HG02623 (cell line): ENCODE data around the gene PARP3.

Experiments used
- ATAC-seq: cut with Tn5 transposase; IDR thresholded peaks from one replicate; pipeline ENCODE4 v1.9.1; 2021; ENCODE audit warnings: moderate library complexity; ENCODE audit not compliant: unreplicated experiment

PARP3 gene

GRCh38 chr3:51947215-51947900 lies 5.2 kb downstream of the PARP3 start:
- no peak for ATAC-seq

GRCh38 chr3:51948016-51948580 lies 5.9 kb downstream of the PARP3 start:
- no peak for ATAC-seq

GRCh38 chr3:51949121-51949520 lies 7.0 kb downstream of the PARP3 start:
- no peak for ATAC-seq

GRCh38 chr3:51950899-51951298 lies 8.7 kb downstream of the PARP3 start:
- no peak for ATAC-seq

GRCh38 chr3:51953445-51953844 lies 11.3 kb downstream of the PARP3 start:
- no peak for ATAC-seq

GRCh38 chr3:51954105-51954504 lies 11.9 kb downstream of the PARP3 start:
- ATAC-seq: no peak

GRCh38 chr3:51954713-51955112 lies 12.6 kb downstream of the PARP3 start:
- ATAC-seq: no peak

- no peak for ATAC-seq
Measured at GRCh38 chr3:51955175-51955892, 13.2 kb downstream of the PARP3 start, which contains the start of gene GPR62. GPR62 (plus strand) TSS chr3:51955381; CDS start chr3:51955653, 272 bp downstream.

- no peak for ATAC-seq
Measured at GRCh38 chr3:51955893-51956770, 14.0 kb downstream of the PARP3 start.

- ATAC-seq: no peak
Measured at GRCh38 chr3:51957520-51958205, 15.5 kb downstream of the PARP3 start.

GRCh38 chr3:51958603-51959521 lies 16.7 kb downstream of the PARP3 start:
- ATAC-seq: no peak

- ATAC-seq: no peak
Measured at GRCh38 chr3:51959651-51960050, 17.5 kb downstream of the PARP3 start.

GRCh38 chr3:51960386-51960785 lies 18.2 kb downstream of the PARP3 start:
- no peak for ATAC-seq

- no peak for ATAC-seq
Measured at GRCh38 chr3:51961011-51961410, 18.8 kb downstream of the PARP3 start.

- ATAC-seq: no peak
Measured at GRCh38 chr3:51961602-51962569, 19.7 kb downstream of the PARP3 start.

GRCh38 chr3:51962854-51963530 lies 20.8 kb downstream of the PARP3 start:
- ATAC-seq: no peak

GRCh38 chr3:51963951-51964451 lies 21.8 kb downstream of the PARP3 start:
- ATAC-seq: no peak

GRCh38 chr3:51964521-51964920 lies 22.4 kb downstream of the PARP3 start:
- ATAC-seq: no peak
